Neural progenitor cell (in vitro differentiated cells): ENCODE measurements around the gene CLECL1. TPM values are rescaled to one million over a fixed set of nuclear protein-coding genes. Genes with fewer than 3 reads are reported as not detected.
"Not testable (repeated sequence)": the region's sequence is repeated elsewhere in the genome, so short reads cannot be mapped to it uniquely, and the experiment has no call there.

Experiments
- DNase-seq: peaks from one replicate; pipeline ENCODE4 v3.0.0-alpha.2; 2016; ENCODE audit warnings: low spot score
- H2AFZ ChIP-seq: fragments of 200-600 bp; sonication (generic); replicated peaks from 2 replicates; pipeline ENCODE4 v1.6.1; 2016; ENCODE audit warnings: antibody characterized with exemption
- H3F3A ChIP-seq: fragments of 200-600 bp; sonication (generic); 2 replicates; pipeline ENCODE4 v1.6.1; 2016; ENCODE audit warnings: antibody characterized with exemption, low read depth
- H3K27ac ChIP-seq: fragments of 200-600 bp; sonication (generic); 2 replicates; pipeline ENCODE4 v1.5.1; 2016; ENCODE audit warnings: mild to moderate bottlenecking
- H3K27me3 ChIP-seq: fragments of 200-600 bp; sonication (generic); 2 replicates; pipeline ENCODE4 v1.6.1; 2016; ENCODE audit warnings: mild to moderate bottlenecking, moderate library complexity
- H3K36me3 ChIP-seq: fragments of 200-600 bp; sonication (generic); 2 replicates; pipeline ENCODE4 v1.5.1; 2016
- H3K4me1 ChIP-seq: fragments of 200-600 bp; sonication (generic); 2 replicates; pipeline ENCODE4 v1.6.1; 2016; ENCODE audit warnings: mixed run types
- H3K4me2 ChIP-seq: fragments of 200-600 bp; sonication (generic); 2 replicates; pipeline ENCODE4 v1.6.1; 2016
- H3K4me3 ChIP-seq: fragments of 200-600 bp; sonication (generic); 2 replicates; pipeline ENCODE4 v1.5.1; 2016
- H3K79me2 ChIP-seq: fragments of 200-600 bp; sonication (generic); 2 replicates; pipeline ENCODE4 v1.6.1; 2016; ENCODE audit warnings: low read depth
- H3K9ac ChIP-seq: fragments of 200-600 bp; sonication (generic); 2 replicates; pipeline ENCODE4 v1.6.1; 2016
- H3K9me3 ChIP-seq: fragments of 200-600 bp; sonication (generic); 2 replicates; pipeline ENCODE4 v1.5.1; 2016; ENCODE audit warnings: low read depth
- H4K20me1 ChIP-seq: fragments of 200-600 bp; sonication (generic); 2 replicates; pipeline ENCODE4 v1.6.1; 2016; ENCODE audit warnings: low read depth
- H3K27ac Mint-ChIP-seq: 3 replicates; pipeline ENCODE4 v1.8.0; 2021; ENCODE audit warnings: mixed read lengths
- H3K27me3 Mint-ChIP-seq: 2 replicates; pipeline ENCODE4 v1.8.0; 2022; ENCODE audit warnings: low read depth, mild to moderate bottlenecking, inconsistent platforms, moderate library complexity, mixed read lengths; ENCODE audit not compliant: insufficient read depth
- H3K36me3 Mint-ChIP-seq: 3 replicates; pipeline ENCODE4 v1.8.0; 2021; ENCODE audit warnings: mixed read lengths
- H3K4me1 Mint-ChIP-seq: 3 replicates; pipeline ENCODE4 v1.8.0; 2021; ENCODE audit warnings: mixed read lengths
- H3K4me3 Mint-ChIP-seq: 3 replicates; pipeline ENCODE4 v1.8.0; 2021; ENCODE audit warnings: mild to moderate bottlenecking, moderate library complexity, mixed read lengths
- H3K9me3 Mint-ChIP-seq: 3 replicates; pipeline ENCODE4 v1.8.0; 2020; ENCODE audit warnings: mixed read lengths
- EZH2 ChIP-seq: fragments of 200-600 bp; sonication (generic); IDR thresholded peaks from 2 replicates; pipeline ENCODE4 v1.6.1; 2017; ENCODE audit warnings: antibody characterized with exemption, mild to moderate bottlenecking, moderate library complexity
- EZH2phosphoT487 ChIP-seq: fragments of 200-600 bp; sonication (generic); IDR thresholded peaks from 2 replicates; pipeline ENCODE4 v1.6.1; 2017; ENCODE audit warnings: antibody characterized with exemption
- total RNA-seq: library from RNA; depleted of rRNA; stranded (reverse); fragments of >200 nt; gene quantifications from 2 replicates; pipeline ENCODE4 v1.2.3, GENCODE V29; 2015; ENCODE audit warnings: low replicate concordance
- TF ChIP-seq, protein P1 (sequence below): fragments of 200-600 bp; sonication (generic); IDR thresholded peaks from 2 replicates; pipeline ENCODE4 v1.5.1; 2017; ENCODE audit warnings: antibody characterized with exemption, mild to moderate bottlenecking

The CLECL1 gene
- total RNA-seq, 1 donor from 2014 or later = not detected

GRCh38 chr12:9719790-9720189, 13.1 kb downstream of the CLECL1 start:
- H3K36me3 Mint-ChIP-seq = no peaks in the 10 kb centered on the region
- Histone ChIP-seq H3F3A (no peaks in the 10 kb centered on the region), H3K9ac (no peak overlapping the region), H3K36me3 (no peaks in the 10 kb centered on the region), H4K20me1 (no peaks in the 10 kb centered on the region), H3K79me2 (no peaks in the 10 kb centered on the region), H3K27ac (no peak overlapping the region), H3K4me2 (no peak overlapping the region), H3K27me3 (no peaks in the 10 kb centered on the region), H3K9me3 (no peaks in the 10 kb centered on the region), H3K4me1 (no peaks in the 10 kb centered on the region), H2AFZ (no peak overlapping the region), H3K4me3 (no peak overlapping the region)
- no peaks in the 10 kb centered on the region for H3K27me3 Mint-ChIP-seq
- no peak overlapping the region for H3K27ac Mint-ChIP-seq
- TF ChIP-seq, protein P1, sequence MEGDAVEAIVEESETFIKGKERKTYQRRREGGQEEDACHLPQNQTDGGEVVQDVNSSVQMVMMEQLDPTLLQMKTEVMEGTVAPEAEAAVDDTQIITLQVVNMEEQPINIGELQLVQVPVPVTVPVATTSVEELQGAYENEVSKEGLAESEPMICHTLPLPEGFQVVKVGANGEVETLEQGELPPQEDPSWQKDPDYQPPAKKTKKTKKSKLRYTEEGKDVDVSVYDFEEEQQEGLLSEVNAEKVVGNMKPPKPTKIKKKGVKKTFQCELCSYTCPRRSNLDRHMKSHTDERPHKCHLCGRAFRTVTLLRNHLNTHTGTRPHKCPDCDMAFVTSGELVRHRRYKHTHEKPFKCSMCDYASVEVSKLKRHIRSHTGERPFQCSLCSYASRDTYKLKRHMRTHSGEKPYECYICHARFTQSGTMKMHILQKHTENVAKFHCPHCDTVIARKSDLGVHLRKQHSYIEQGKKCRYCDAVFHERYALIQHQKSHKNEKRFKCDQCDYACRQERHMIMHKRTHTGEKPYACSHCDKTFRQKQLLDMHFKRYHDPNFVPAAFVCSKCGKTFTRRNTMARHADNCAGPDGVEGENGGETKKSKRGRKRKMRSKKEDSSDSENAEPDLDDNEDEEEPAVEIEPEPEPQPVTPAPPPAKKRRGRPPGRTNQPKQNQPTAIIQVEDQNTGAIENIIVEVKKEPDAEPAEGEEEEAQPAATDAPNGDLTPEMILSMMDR = no peak
- TF ChIP-seq EZH2phosphoT487 (no peak), EZH2 (no peak)
- H3K4me3 Mint-ChIP-seq = no peak overlapping the region
- H3K4me1 Mint-ChIP-seq = no peaks in the 10 kb centered on the region
- no peak for DNase-seq
- H3K9me3 Mint-ChIP-seq = no peaks in the 10 kb centered on the region

DNA sequence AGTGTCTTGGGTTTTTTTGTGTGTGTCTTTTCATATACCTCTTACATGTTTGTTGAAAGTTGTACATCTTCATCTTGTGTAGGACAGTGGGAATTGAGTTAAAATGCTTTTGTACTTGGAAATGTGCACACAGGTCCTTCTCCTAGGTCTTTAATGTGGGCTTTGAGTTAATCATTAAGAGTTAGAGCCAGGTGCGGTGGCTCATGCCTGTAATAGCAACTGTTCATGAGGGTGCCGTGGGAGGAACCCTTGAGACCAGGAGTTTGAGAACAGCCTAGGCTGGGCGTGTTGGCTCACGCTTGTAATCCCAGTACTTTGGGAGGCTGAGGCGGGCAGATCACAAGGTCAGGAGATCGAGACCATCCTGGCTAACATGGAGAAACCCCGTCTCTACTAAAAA, 13.9 kb downstream of the CLECL1 start:
- Histone ChIP-seq H3K4me1 (no peaks in the 10 kb centered on the region), H3K36me3 (no peaks in the 10 kb centered on the region), H3K79me2 (no peaks in the 10 kb centered on the region), H3K27ac (no peak overlapping the region), H4K20me1 (no peaks in the 10 kb centered on the region), H3K9me3 (no peaks in the 10 kb centered on the region), H3K9ac (no peak overlapping the region), H2AFZ (no peak overlapping the region), H3F3A (no peaks in the 10 kb centered on the region), H3K27me3 (no peaks in the 10 kb centered on the region), H3K4me2 (no peak overlapping the region), H3K4me3 (no peak overlapping the region)
- H3K4me1 Mint-ChIP-seq = no peaks in the 10 kb centered on the region
- no peaks in the 10 kb centered on the region for H3K36me3 Mint-ChIP-seq
- no peaks in the 10 kb centered on the region for H3K9me3 Mint-ChIP-seq
- no peak overlapping the region for H3K27ac Mint-ChIP-seq
- H3K27me3 Mint-ChIP-seq = no peaks in the 10 kb centered on the region
- TF ChIP-seq EZH2 (no peak), EZH2phosphoT487 (no peak)
- TF ChIP-seq, protein P1 = no peak
- DNase-seq = no peak
- no peak overlapping the region for H3K4me3 Mint-ChIP-seq

GRCh38 chr12:9717070-9717925, 15.6 kb downstream of the CLECL1 start:
- H3K27me3 Mint-ChIP-seq = no peaks in the 10 kb centered on the region
- DNase-seq = no peak
- no peak for TF ChIP-seq EZH2
- no peak for TF ChIP-seq EZH2phosphoT487
- TF ChIP-seq, protein P1 = no peak
- Histone ChIP-seq H3K9ac (no peak overlapping the region), H3K4me1 (no peaks in the 10 kb centered on the region), H3K4me3 (no peak overlapping the region), H4K20me1 (no peaks in the 10 kb centered on the region), H3K4me2 (no peak overlapping the region), H3K27me3 (no peaks in the 10 kb centered on the region), H3K79me2 (no peaks in the 10 kb centered on the region), H3K36me3 (no peaks in the 10 kb centered on the region), H3K9me3 (no peaks in the 10 kb centered on the region), H3K27ac (no peak overlapping the region), H2AFZ (no peak overlapping the region), H3F3A (no peaks in the 10 kb centered on the region)
- H3K9me3 Mint-ChIP-seq = no peaks in the 10 kb centered on the region
- H3K4me1 Mint-ChIP-seq = no peaks in the 10 kb centered on the region
- no peak overlapping the region for H3K4me3 Mint-ChIP-seq
- H3K27ac Mint-ChIP-seq = no peak overlapping the region
- no peaks in the 10 kb centered on the region for H3K36me3 Mint-ChIP-seq

GRCh38 chr12:9713032-9713558, 19.8 kb downstream of the CLECL1 start:
- not testable (repeated sequence) for H3K9me3 ChIP-seq, H3K79me2 ChIP-seq, H3K4me1 ChIP-seq, H3K9ac ChIP-seq, H3K27ac ChIP-seq, H3K4me2 ChIP-seq, H3K27ac Mint-ChIP-seq, H3K36me3 Mint-ChIP-seq, H3K4me3 ChIP-seq, H2AFZ ChIP-seq, H3K36me3 ChIP-seq, H3K27me3 ChIP-seq, H3K4me1 Mint-ChIP-seq, H3K9me3 Mint-ChIP-seq, H3F3A ChIP-seq, H3K4me3 Mint-ChIP-seq, DNase-seq, H3K27me3 Mint-ChIP-seq, H4K20me1 ChIP-seq
